Right ventricle myocardium inferior (tissue), 1 donor: Measurements from ENCODE around the gene LGALS9. TPM values are rescaled to one million over a fixed set of nuclear protein-coding genes. Genes with fewer than 3 reads are reported as not detected.
"Not testable (repeated sequence)": the region's sequence is repeated elsewhere in the genome, so short reads cannot be mapped to it uniquely, and the experiment has no call there.

Experiments used
- ATAC-seq: fragments of 200-7000 bp; cut with Tn5 transposase; one replicate; pipeline ENCODE4 v1.9.1; 2020; ENCODE audit warnings: mild to moderate bottlenecking, moderate library complexity
- DNase-seq: peaks from one replicate; pipeline ENCODE4 v3.0.0; 2021; ENCODE audit errors: missing footprints
- intact Hi-C: fragments of 100-400 bp; cut with DNase I; formaldehyde crosslinking; loops from one replicate; pipeline ENCODE4 v1.11.0; 2022
- total RNA-seq: library from RNA; stranded (reverse); fragmentation: NEBNext Ultra II Directional; extraction: Animal tissue kit (Norgen Biotek cat#: 25700); gene quantifications from one replicate; pipeline ENCODE4 v1.2.1, GENCODE V29; 2021
- donor health status: DM: no; HTN: yes; CAD: no; lungs with severe emphysema.

Gene LGALS9
- total RNA-seq, 1 donor from 2014 or later, result 18.2 TPM

DNA sequence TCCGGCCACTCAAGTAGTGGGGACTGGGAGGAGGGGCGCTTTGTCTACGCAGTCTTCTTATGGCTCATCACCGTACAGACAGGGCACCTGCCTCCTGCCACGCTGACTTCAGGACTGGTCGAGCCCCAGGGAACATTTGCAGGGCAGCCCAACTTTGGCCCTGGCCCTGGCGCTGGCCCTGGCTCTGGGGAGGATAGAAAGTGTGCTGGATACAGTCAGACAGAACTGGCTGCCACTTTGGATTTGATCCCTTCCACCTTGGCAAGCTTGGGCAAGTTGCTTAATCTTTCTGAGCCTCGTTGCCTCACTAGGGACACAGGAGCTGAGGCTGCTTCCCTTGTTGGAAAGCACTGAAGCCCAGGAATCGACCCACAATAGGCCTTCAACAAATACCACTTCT is 13.6 kb downstream of the LGALS9 start:
- peak; percentile 82 for ATAC-seq

DNA sequence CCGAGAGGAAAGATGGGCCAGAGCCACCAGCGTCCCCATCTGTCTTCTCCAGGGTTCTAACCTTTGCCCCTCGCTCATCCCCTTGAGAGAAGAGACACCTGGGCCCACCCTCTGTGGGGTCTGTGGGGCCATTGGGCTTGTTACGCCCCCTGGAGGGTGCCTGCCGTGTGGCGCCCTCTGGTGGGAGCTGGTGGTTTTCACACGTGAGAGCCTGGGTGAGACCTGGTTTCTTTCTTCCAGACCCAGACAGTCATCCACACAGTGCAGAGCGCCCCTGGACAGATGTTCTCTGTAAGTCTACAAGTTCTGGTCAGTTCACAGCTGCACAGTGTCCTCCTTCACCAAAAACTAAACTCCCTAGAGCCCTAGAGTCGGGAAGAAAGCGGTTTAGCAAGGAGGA is 14.6 kb downstream of the LGALS9 start:
- DNase-seq, ATAC-seq, intact Hi-C loops: not testable (repeated sequence)

More for the DNA sequence above, 13.6 kb downstream of the LGALS9 start:
- intact Hi-C loops, result no loop called here
- DNase-seq, result peak; percentile 82

DNA sequence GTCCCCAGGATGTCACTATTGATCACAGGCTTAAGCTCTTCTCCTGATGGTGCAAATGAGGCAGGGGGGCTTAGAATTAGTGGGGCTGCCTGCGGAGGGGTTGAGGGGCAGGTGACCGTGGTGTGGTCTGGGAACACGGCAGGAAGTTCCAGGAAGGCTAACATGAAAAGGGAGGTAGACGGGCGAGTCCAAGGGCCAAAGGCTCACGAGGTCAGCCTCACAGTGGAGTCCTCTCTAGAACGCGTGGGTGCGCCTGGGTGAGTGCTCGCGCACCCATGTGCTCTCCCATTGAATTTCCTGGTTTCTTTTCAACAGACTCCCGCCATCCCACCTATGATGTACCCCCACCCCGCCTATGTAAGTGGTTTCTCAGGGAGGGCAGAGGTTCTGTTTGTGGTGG is 15.2 kb downstream of the LGALS9 start:
- intact Hi-C loops, result no loop called here
- ATAC-seq (no peak), DNase-seq (no peak)

DNA sequence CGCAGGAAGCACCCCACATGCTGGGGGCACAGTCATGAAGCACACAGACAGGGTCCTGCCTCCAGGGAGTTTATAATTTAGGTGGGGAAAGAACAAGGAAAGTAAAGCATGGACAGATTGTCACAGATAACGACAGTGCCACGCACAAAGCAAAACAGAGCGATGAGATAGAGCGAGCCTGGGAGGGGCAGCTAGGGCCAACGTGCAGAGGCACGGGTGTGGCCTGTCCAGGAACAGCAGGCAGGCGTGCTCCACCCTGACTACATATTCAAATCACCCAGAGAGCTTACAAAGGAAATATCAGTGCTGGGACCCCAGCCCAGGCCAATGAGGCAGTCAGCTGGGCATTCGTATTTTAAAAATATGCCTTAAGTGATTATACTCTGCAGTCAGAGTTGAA is 16.8 kb downstream of the LGALS9 start:
- DNase-seq (no peak), ATAC-seq (no peak)
- intact Hi-C loops, result no loop called here

DNA sequence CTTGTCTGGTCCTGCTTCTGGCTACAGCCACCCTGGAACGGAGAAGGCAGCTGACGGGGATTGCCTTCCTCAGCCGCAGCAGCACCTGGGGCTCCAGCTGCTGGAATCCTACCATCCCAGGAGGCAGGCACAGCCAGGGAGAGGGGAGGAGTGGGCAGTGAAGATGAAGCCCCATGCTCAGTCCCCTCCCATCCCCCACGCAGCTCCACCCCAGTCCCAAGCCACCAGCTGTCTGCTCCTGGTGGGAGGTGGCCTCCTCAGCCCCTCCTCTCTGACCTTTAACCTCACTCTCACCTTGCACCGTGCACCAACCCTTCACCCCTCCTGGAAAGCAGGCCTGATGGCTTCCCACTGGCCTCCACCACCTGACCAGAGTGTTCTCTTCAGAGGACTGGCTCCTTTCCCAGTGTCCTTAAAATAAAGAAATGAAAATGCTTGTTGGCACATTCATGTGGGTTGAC is 18.2 kb downstream of the LGALS9 start:
- intact Hi-C loops, result not testable (repeated sequence)
- peak; percentile 45 for ATAC-seq

DNA sequence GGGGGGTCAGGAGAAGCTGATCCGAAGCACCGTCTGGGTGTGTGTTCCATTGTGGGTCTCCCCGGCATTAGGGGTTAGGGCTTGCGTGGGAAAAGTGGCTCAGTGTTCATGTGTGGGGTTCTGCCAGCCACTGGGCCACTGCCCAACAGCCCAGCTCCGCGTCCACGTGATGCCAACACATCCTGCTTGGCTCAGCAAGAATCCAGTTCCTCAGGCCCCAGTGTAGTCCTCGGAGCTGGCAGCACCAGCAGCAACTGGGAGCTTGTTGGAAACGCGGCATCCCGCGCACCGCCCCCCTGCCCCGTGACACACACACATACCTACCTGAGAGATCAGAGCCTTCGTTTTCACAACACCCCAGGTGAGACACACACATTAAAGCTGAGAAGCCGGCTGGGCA is 18.9 kb downstream of the LGALS9 start:
- ATAC-seq (peak; percentile 55), DNase-seq (no peak)
- intact Hi-C loops, result loop anchor here (5.0 kb wide), 2 partner anchors 298 to 413 kb away; no protein-coding TSS in a partner anchor

More for the DNA sequence above, 18.2 kb downstream of the LGALS9 start:
- DNase-seq, result not testable (repeated sequence)

DNA sequence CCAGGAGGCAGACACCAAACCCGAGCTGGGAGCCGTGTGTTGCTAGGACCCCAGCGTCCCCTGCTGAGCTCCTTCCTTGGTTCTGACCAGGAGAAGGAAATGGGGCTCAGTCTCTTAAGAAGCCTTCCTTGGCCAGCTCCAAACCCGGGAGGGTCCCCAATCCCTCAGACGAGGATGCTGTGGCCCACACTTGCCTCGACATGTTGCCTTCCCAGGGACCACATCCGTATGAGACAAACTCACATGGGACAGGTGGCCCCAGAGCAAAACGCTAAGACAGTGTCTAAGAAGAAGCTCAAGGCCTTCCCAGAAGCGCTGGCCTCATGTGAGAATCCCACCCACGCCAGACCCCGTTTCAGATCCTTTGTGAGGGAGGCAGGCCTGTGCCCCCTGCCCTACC is 19.8 kb downstream of the LGALS9 start:
- intact Hi-C loops, result loop anchor here (1.0 to 5.0 kb wide), 3 partner anchors 42 to 414 kb away; no protein-coding TSS in a partner anchor
- DNase-seq, result no peak
- ATAC-seq, result no peak

DNA sequence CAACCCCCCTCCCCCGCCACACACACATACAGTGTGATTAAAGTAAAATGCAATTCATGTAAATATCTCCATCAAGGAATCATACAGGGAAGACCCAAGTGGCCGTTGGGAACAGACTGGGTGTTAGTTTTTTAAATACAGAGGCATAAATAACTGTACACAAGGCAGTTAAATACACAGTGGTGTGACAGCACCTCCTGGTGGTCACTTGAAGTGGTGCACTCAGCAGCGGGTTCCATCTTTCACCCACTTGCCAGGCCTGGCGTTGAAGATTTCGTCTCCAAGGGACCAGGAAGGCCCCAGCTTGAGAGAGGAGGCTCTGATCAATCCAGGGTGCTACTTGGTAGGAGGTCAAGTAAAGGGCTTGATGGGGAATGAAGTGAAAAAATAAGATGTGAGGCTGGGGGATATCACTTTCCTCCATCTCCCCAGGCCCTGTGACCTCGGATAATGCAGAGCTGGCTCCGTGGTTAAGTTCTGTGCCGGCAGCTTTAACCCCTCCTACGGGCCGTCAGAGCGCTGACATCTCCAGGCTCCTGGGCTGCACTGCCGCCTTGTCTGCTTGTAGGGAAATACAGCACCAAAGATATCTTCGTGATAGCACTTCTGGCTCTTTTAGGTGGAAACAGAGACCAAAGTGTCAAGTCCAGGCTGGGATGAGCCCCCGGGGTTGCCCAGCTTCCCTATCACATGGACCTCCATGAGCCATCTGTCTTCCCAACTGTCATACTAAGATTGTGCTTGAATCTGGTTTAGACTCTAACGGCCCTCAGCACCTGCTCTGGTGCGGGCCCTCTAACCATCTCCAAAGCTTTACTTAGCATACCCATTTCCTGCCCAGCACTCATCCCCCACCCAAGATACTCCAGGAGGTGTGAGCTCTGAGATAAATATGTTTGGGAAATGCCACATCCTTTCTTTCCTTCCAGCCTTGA is 20.7 kb downstream of the LGALS9 start:
- ATAC-seq, result peak; percentile 51
- intact Hi-C loops, result loop anchor here (1.0 to 5.0 kb wide), 3 partner anchors 42 to 414 kb away; no protein-coding TSS in a partner anchor
- DNase-seq, result no peak

DNA sequence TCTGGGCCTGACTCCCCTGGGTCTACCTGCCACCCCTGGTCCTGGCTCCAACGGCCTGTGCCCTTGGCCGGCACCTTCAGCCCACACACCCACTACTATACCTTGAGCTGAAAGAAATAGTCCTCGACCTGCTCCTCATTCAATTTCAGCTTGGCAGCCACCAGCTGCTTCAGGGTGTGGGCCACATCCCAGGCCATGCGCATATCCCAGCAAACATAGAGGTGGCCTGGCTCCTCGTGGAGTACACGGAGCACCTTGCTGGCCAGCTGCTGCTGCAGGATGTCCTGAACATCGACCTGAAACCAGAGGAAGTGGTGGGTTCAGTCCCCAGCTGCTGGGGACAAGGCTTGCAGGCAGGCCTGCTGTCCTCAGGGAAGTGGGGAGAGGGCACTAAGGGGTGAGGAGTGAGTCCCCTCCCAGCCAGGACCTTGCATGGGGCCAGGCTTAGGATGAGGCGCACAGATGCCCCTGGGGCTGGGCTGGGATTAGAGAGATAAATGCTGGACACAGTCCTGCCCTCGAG is 22.5 kb downstream of the LGALS9 start:
- not testable (repeated sequence) for DNase-seq, ATAC-seq
- intact Hi-C loops, result loop anchor here (5.0 kb wide), 2 partner anchors 301 to 416 kb away; no protein-coding TSS in a partner anchor

DNA sequence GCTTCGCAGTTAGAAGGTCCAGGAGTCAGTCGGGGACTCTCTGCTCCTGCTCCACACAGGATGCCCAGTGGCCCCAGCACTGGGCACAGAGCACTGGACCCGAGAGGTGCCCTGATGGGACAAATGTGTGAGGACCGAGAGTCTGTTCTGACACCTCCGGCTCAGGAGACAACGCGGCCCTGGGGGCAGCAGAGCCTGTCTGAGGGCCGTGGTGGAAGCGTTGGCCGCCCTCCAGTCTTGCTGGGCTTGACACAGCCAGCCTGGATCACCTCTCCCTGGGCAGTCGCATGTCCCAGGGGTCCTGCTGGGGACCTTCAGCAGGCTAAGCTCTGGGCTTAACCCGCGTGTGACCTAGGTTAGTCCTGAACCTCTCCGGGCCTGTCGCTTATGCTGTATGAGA is 23.1 kb downstream of the LGALS9 start:
- no peak for ATAC-seq
- no peak for DNase-seq
- intact Hi-C loops, result loop anchor here (1.0 to 5.0 kb wide), 4 partner anchors 103 to 417 kb away; no protein-coding TSS in a partner anchor

DNA sequence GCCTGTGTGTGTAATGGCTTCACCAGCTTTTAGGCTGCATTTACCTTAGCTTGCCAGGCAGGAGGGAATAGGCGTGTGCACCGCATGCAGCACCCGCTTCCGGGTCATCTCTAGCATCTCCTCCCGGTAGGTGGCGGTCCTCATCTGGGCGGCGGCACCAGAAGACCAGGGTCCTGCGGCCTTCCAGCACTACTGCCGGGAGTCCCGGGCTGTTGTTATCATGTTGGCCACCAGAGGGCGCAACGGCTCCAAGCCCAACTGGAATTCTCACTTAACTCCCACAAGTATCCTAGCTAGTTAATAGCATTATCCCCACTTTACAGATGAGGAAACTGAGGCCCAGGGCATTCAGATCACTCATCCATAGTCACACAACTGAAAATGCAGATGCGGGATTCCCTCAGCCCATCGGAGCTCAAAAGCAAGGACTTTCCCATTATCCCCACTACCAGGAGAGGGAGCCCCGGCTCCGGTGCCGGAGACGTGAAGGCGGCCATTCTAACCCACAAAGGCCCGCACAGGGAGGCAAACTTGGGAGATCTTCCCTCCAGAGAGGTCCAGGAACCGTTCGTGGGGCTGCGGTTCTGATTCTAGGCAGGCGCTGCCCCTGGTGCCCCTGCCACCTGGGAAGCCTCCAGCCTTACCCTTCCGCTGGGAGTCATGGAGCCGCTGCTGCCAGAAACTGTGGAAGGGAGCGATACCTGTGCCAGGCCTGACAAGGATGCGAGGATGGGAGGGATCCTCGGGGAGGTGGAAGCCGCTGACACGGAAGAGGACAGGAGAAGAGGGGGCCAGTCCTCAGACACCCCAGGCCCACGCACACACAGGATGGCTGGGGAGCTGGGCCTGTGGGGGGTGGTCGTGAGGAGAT is 23.9 kb downstream of the LGALS9 start:
- peak; percentile 87 for DNase-seq
- ATAC-seq, result no peak
- intact Hi-C loops, result loop anchor here (1.0 to 5.0 kb wide), 4 partner anchors 102 to 418 kb away; no protein-coding TSS in a partner anchor

DNA sequence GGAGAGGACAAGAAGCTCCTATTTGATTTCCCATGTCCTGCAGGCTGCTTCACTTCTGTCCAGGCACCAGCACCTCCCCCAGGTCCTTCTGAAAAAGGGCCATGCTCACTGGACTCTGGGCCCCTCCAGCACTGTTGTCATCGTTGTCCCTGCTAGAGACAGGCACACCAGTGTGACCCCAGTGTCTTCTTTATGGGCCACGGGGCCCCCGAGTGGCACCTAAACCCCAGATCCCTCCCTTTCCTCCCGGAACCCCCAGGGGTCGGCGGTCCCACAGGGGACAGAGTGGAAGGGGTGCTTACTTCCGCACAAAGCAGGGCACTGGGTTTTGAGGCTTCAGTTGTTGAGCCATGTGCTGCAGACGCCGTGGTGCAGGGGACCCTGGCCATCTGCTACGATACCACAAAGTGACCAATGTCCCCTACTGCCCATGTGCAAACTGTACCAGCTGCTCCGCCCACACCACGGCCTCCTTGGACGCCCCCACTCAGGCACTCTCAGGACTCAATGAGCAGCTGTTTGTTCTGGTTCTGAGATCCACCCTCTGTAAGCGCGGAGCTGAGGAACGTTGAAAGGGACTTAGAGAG is 24.6 kb downstream of the LGALS9 start:
- DNase-seq, ATAC-seq: not testable (repeated sequence)
- intact Hi-C loops, result loop anchor here (2.0 kb wide), 1 partner anchor 101 kb away; no protein-coding TSS in a partner anchor

DNA sequence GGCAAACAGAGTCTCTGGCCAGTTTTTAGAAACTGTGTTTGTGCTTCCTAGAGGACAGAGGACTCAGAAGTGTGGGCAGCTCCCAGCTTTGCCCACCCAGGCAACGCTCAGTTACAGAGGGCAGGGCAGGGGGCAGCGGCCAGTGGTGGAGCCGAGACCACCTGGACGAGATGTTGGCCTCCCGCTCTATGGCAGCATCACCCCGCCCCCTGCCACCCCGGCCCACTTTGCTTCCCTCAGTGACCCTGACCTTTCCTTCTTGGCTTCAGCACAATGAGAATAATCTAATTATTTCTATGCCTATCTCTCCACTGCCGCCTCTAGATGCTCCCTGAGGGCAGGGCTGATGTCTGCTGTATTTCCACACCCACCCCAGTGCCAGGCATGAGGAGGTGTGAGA is 25.6 kb downstream of the LGALS9 start:
- intact Hi-C loops, DNase-seq, ATAC-seq: not testable (repeated sequence)

DNA sequence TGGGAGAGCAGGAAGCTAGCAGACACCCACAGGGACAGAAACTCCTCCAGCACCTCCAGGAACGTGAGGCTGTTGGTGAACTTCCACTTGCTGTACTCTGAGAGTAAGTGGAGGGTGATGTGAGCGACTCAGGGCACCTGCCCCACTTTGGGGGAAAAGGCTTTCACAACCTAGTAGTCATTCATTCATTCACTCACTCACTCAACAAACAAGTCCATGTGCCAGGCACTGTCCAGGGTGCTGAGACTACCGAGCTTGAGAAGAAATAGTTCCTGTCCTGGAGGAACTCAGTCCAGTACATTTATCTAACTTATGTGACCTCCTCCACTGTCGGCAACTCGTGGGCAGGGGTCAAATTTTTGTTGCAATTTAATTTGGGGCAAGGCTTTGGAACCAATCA is 26.6 kb downstream of the LGALS9 start:
- intact Hi-C loops, result no loop called here
- ATAC-seq (no peak), DNase-seq (no peak)

DNA sequence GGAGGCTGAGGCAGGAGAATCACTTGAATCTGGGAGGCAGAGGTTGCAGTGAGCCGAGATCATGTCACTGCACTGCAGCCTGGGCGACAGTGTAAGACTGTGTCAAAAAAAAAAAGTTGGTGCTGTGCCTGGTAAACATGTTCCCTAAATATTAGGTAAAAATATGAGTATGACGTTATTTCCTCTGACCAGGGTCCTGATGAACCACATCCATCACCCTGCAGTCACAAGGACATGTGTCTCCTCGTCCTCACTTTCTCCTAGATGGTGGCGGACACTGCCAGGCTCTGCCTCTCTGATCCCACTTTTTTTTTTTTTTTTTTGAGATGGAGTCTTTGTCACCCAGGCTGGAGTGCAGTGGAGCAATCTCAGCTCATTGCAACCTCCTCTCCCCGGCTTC is 28.7 kb downstream of the LGALS9 start:
- intact Hi-C loops, result no loop called here
- ATAC-seq (no peak), DNase-seq (no peak)

DNA sequence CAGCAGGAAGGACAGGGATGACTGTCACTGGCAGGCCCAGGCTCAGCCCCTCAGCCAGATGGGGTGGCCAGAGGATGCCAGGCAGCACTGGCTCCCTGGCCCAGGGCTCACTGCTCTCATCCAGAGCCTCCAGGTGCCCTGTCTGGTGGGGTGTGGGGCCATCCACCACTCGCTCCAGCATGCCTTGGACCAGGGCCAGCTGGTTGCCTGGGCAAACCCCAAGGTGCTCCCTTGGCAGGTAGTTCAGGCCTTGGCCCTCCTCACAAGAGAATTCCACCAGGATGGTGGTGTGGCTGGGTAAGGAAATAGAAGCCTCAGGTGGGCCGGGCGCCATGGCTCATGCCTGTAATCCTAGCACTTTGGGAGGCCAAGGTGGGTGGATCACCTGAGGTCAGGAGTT is 29.4 kb downstream of the LGALS9 start:
- intact Hi-C loops, result no loop called here
- ATAC-seq (no peak), DNase-seq (no peak)

DNA sequence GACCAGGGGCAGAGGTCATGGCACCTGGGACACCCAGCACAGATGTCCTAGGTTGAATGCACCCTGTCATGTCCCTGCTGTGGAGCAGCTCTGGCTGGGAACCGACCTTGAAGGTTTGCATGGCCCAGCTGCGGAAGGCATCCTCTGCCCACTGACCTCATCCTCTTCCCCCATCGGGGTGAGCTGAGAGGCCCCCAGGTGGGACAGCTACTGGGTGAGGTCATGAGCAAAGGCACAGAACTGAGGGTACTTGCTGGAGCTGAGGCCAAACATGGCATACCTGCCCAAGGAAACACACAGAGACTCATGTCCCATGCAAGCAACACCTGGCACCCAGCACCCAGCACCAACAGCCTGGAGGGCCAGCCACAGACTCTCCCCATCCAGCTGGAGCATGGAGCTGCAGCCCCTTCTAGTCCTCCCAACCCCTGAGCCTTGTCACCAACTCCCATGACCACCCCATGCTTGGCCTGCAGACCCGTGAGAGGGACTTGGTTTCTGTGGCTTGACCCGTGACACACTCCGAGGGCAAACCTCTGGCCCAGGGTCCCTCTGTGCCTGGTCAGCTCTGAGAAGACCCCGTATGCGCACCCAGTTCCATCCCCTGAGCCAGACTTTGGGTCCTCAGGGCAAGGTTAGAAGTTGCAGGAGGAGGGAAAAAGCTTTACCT is 33.1 kb downstream of the LGALS9 start:
- DNase-seq (no peak), ATAC-seq (no peak)
- intact Hi-C loops, result no loop called here

DNA sequence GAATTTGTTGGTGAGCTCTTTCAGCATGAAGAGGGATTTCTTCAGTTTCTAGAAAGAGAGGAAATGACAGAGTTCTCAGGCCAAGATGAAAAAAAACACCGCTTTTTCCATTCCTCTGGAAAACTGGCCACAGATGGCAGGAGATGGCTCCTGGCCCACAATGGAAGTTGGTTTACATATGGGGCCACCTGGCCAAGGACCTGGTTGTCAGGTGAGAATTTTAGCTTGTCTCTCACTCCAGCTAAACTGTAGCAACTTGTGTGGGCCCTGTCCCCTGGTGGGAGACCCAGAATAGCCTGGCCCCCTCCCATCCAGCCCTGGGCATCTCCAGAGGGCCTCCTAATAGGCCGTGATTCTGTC is 33.6 kb downstream of the LGALS9 start:
- ATAC-seq (no peak), DNase-seq (no peak)
- intact Hi-C loops, result no loop called here
